HCT116 (cell line): ENCODE results near the gene GTF2F1. TPM values are rescaled to one million over a fixed set of nuclear protein-coding genes. Genes with fewer than 3 reads are reported as not detected.

ENCODE experiments used
- ATAC-seq: fragments of 200-7000 bp; cut with Tn5 transposase; 2 replicates; pipeline ENCODE4 v1.9.1; 2020; ENCODE audit warnings: mild to moderate bottlenecking, moderate library complexity
- BruUV-seq: library from RNA; stranded (reverse); fragments of 400-500 nt; replicated peaks from 2 replicates; lab custom pipeline; 2021; lab: Mats Ljungman, UMichigan
- CTCF ChIA-PET: fragments of 300-600 bp; sonication (Branson Sonifier 250); formaldehyde crosslinking; loops from one replicate; lab custom pipeline; 2021; ENCODE audit warnings: antibody characterized with exemption; lab: Charles Lee
- POLR2A ChIA-PET: fragments of 300-600, 350-600 bp; sonication (Branson Sonifier 250); formaldehyde crosslinking; loops from one replicate; lab custom pipeline; 2021; ENCODE audit warnings: antibody characterized with exemption; lab: Charles Lee
- RAD21 ChIA-PET, 2 experiments: fragments of 300-600 bp; sonication (Branson Sonifier 250); formaldehyde crosslinking; loops; one replicate each; lab custom pipeline; 2023; ENCODE audit warnings: low total read pairs in 2 of 2; ENCODE audit not compliant: uncharacterized antibody in 2 of 2, unreplicated experiment in 2 of 2, low non-redundant PET in 1 of 2; lab: Charles Lee
- DNase-seq: peaks from one replicate; pipeline ENCODE4 v3.0.0-alpha.2; 2010; ENCODE audit warnings: low read depth, low spot score
- H2AFZ ChIP-seq: fragments of 200-600 bp; shearing (Covaris generic), sonication (generic); 2 replicates; pipeline ENCODE4 v1.6.1; 2017; ENCODE audit warnings: low read depth, mixed run types, mixed read lengths, antibody characterized with exemption, low read length; ENCODE audit not compliant: poor library complexity, severe bottlenecking
- H3K27ac ChIP-seq: 2 replicates; pipeline ENCODE4 v1.5.1; 2012; ENCODE audit warnings: low read depth, low read length
- H3K27me3 ChIP-seq: fragments of 200-600 bp; sonication (generic); 2 replicates; pipeline ENCODE4 v1.6.1; 2016; ENCODE audit warnings: mixed run types, low read length, mixed read lengths; ENCODE audit not compliant: insufficient read depth
- H3K36me3 ChIP-seq, 2 experiments: fragments of 200-500 bp in 1 of 2; fragments of 200-600 bp in 1 of 2; sonication (Bioruptor generic) in 1 of 2; sonication (generic) in 1 of 2; 2 replicates each; pipeline versions ENCODE4 v1.5.1 to v1.6.1; 2014 to 2016; ENCODE audit warnings: low read length in 2 of 2, inconsistent platforms in 1 of 2, mixed read lengths in 1 of 2, mixed run types in 1 of 2; ENCODE audit not compliant: insufficient read depth in 2 of 2, control insufficient read depth in 1 of 2
- H3K4me1 ChIP-seq, 2 experiments: fragments of 200-600 bp in 1 of 2; sonication (generic) in 1 of 2; 2 replicates each; pipeline versions ENCODE4 v1.5.1 to v1.6.1; 2012 to 2017; ENCODE audit warnings: low read length in 2 of 2, inconsistent platforms in 1 of 2, mild to moderate bottlenecking in 1 of 2, mixed read lengths in 1 of 2, mixed run types in 1 of 2, moderate library complexity in 1 of 2; ENCODE audit not compliant: insufficient read depth in 2 of 2, control insufficient read depth in 1 of 2
- H3K4me2 ChIP-seq: fragments of 200-600 bp; sonication (generic); 2 replicates; pipeline ENCODE4 v1.6.1; 2017; ENCODE audit warnings: mixed run types, low read length, mixed read lengths
- H3K4me3 ChIP-seq, 2 experiments: fragments of 200-600 bp in 1 of 2; sonication (generic) in 1 of 2; replicated peaks in 1 of 2; 2 replicates each; pipeline ENCODE4 v1.5.1; 2011 to 2016; ENCODE audit warnings: low read length in 2 of 2, control low read depth in 1 of 2, low read depth in 1 of 2, mild to moderate bottlenecking in 1 of 2, mixed read lengths in 1 of 2, mixed run types in 1 of 2
- H3K79me2 ChIP-seq: fragments of 200-600 bp; sonication (generic); 2 replicates; pipeline ENCODE4 v1.6.1; 2017; ENCODE audit warnings: mild to moderate bottlenecking, mixed run types, low read length, moderate library complexity, mixed read lengths; ENCODE audit not compliant: insufficient read depth
- H3K9ac ChIP-seq: fragments of 200-600 bp; sonication (generic); 2 replicates; pipeline ENCODE4 v1.6.1; 2016; ENCODE audit warnings: low read length, mixed read lengths
- H3K9me2 ChIP-seq: fragments of 200-600 bp; sonication (generic), shearing (Covaris generic); 2 replicates; pipeline ENCODE4 v1.6.1; 2017; ENCODE audit warnings: mixed run types, mild to moderate bottlenecking, moderate library complexity; ENCODE audit not compliant: insufficient read depth
- H3K9me3 ChIP-seq, 2 experiments: fragments of 200-500 bp in 1 of 2; fragments of 200-600 bp in 1 of 2; sonication (Bioruptor generic) in 1 of 2; sonication (generic) in 1 of 2; 2 replicates each; pipeline ENCODE4 v1.6.1; 2014 to 2017; ENCODE audit warnings: low read length in 2 of 2, mixed read lengths in 2 of 2, inconsistent platforms in 1 of 2, low read depth in 1 of 2, mild to moderate bottlenecking in 1 of 2, mixed run types in 1 of 2, moderate library complexity in 1 of 2; ENCODE audit not compliant: control insufficient read depth in 1 of 2, insufficient read depth in 1 of 2
- H4K20me1 ChIP-seq: fragments of 200-600 bp; sonication (generic), shearing (Covaris generic); 2 replicates; pipeline ENCODE4 v1.6.1; 2017; ENCODE audit warnings: mixed run types, mild to moderate bottlenecking, moderate library complexity; ENCODE audit not compliant: insufficient read depth
- CBX3 ChIP-seq: IDR thresholded peaks from 2 replicates; pipeline ENCODE4 v1.6.1; 2012; ENCODE audit warnings: low read depth
- CEBPB ChIP-seq: IDR thresholded peaks from 2 replicates; pipeline ENCODE4 v1.6.1; 2012; ENCODE audit warnings: low read depth
- CTCF ChIP-seq, 3 experiments: fragments of 200-600 bp in 1 of 3; sonication (generic) in 1 of 3; IDR thresholded peaks in 2 of 3; conservative IDR thresholded peaks in 1 of 3; 2 replicates each; pipeline ENCODE4 v1.5.1; 2012 to 2017; ENCODE audit warnings: low read depth in 2 of 3, low read length in 2 of 3, antibody characterized with exemption in 1 of 3, borderline replicate concordance in 1 of 3, control low read depth in 1 of 3, mild to moderate bottlenecking in 1 of 3, mixed read lengths in 1 of 3, mixed run types in 1 of 3, moderate library complexity in 1 of 3; ENCODE audit not compliant: insufficient read depth in 1 of 3
- EGR1 ChIP-seq: IDR thresholded peaks from 2 replicates; pipeline ENCODE4 v1.6.1; 2012; ENCODE audit warnings: low read depth
- ELF1 ChIP-seq: IDR thresholded peaks from 2 replicates; pipeline ENCODE4 v1.6.1; 2012; ENCODE audit warnings: low read depth, borderline replicate concordance
- EZH2 ChIP-seq: fragments of 200-600 bp; sonication (generic); IDR thresholded peaks from 2 replicates; pipeline ENCODE4 v1.6.1; 2017; ENCODE audit warnings: antibody characterized with exemption, mixed run types
- FOSL1 ChIP-seq: IDR thresholded peaks from 2 replicates; pipeline ENCODE4 v1.6.1; 2012; ENCODE audit warnings: low read depth
- POLR2AphosphoS5 ChIP-seq: IDR thresholded peaks from 2 replicates; pipeline ENCODE4 v1.6.1; 2011; ENCODE audit warnings: mild to moderate bottlenecking, low read depth, low read length, moderate library complexity
- SIN3A ChIP-seq: IDR thresholded peaks from 2 replicates; pipeline ENCODE4 v1.6.1; 2012; ENCODE audit warnings: low read depth
- SRF ChIP-seq: IDR thresholded peaks from 2 replicates; pipeline ENCODE4 v1.6.1; 2012; ENCODE audit warnings: low read depth
- TCF7L2 ChIP-seq: IDR thresholded peaks from 2 replicates; pipeline ENCODE4 v1.7.0; 2011; ENCODE audit warnings: borderline replicate concordance, inconsistent platforms; ENCODE audit not compliant: insufficient read depth, insufficient read length; ENCODE audit errors: extremely low read depth
- YY1 ChIP-seq: IDR thresholded peaks from 2 replicates; pipeline ENCODE4 v1.6.1; 2011; ENCODE audit warnings: low read length, low read depth, moderate library complexity, mild to moderate bottlenecking; ENCODE audit not compliant: insufficient replicate concordance; ENCODE audit errors: extremely low read depth
- ZFX ChIP-seq: fragments of 450-650 bp; IDR thresholded peaks from 2 replicates; pipeline ENCODE4 v1.6.1; 2017
- ZNF274 ChIP-seq: fragments of 200-500 bp; sonication (Bioruptor generic); IDR thresholded peaks from 2 replicates; pipeline ENCODE4 v1.6.1; 2014; ENCODE audit warnings: mild to moderate bottlenecking, low read depth, low read length, inconsistent platforms
- intact Hi-C: fragments of 100-400 bp; cut with micrococcal nuclease; formaldehyde crosslinking; loops from 2 replicates; pipeline ENCODE4 v1.10.0; 2022
- total RNA-seq: library from RNA; stranded (reverse); gene quantifications from one replicate; pipeline ENCODE4 v1.2.1, GENCODE V29; 2021; ENCODE audit not compliant: unreplicated experiment

GTF2F1 gene
- total RNA-seq, 1 experiment from 2014 or later: 82.0 TPM

- no peak overlapping the region for H3K27ac ChIP-seq
- ChIA-PET RAD21 (no interaction called here), POLR2A (no interaction called here)
- H3K9me3 ChIP-seq: no peaks in the 10 kb centered on the region
- DNase-seq: no peak
- intact Hi-C loops: no loop called here
- H3K36me3 ChIP-seq: no peaks in the 10 kb centered on the region
- no peak overlapping the region for H2AFZ ChIP-seq
- H3K27me3 ChIP-seq: no peaks in the 10 kb centered on the region
- H3K79me2 ChIP-seq: no peaks in the 10 kb centered on the region
- TF ChIP-seq EZH2: no peak
- no peak for TF ChIP-seq YY1
- no peak for TF ChIP-seq POLR2AphosphoS5
- TF ChIP-seq TCF7L2: no peak
- TF ChIP-seq ZFX: no peak
- no peak for TF ChIP-seq CBX3
- TF ChIP-seq FOSL1: no peak
- no peak for TF ChIP-seq ELF1
- no peak for TF ChIP-seq SRF
- no peak for TF ChIP-seq ZNF274
- no peak for TF ChIP-seq CEBPB
- TF ChIP-seq, all 23 proteins: peak for 0
- H3K4me1 ChIP-seq: no peaks in the 10 kb centered on the region
- no peaks in the 10 kb centered on the region for H4K20me1 ChIP-seq
- CTCF ChIA-PET: no interaction called here
- ATAC-seq: no peak
- no peak overlapping the region for H3K4me2 ChIP-seq
- no peak overlapping the region for H3K4me3 ChIP-seq
- no TSS peak for BruUV-seq
- H3K9me2 ChIP-seq: no peaks in the 10 kb centered on the region
- no peak overlapping the region for H3K9ac ChIP-seq
Measured at GRCh38 chr19:6406401-6406800, 13.4 kb upstream of the GTF2F1 start.

DNA sequence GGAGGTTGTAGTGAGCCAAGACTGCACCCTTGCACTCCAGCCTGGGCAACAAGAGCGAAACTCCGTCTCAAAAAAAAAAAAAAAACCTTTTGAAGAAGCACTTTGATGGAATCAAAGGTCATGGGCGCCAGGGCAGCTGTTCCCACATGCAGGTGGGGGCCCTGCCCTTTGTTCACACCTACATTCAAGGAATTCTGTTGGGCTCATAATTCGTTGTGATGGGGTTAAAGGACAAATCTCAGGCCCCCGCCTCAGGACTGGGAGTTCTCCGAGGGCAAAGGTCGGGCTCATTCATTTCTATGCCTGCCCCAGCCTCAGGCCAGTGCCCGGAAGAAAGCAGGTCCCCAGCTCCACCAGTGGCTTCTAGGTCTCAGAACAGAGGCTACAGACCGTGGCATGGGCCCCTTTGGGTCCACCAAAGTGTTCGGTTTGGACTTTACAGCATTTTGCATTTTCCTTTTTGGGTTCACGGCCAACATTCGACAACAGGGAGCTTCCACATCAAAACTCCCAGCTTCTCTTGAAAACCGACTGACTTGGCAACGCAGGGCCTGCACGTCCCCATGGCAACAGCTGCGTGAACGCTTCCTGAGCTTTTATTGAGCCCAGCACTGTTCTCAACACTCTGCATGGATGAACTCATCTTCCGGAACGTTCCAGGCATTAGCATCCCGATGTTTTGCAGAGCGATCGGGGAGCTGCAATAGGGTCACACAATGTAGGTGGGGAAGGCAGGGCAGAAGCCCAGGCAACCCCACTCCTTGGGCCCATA is 10.1 kb upstream of the GTF2F1 start:
- no peaks in the 10 kb centered on the region for H3K27me3 ChIP-seq
- no peak for TF ChIP-seq YY1
- TF ChIP-seq ZNF274: no peak
- no peak for TF ChIP-seq CEBPB
- no peak for TF ChIP-seq CTCF (IDR thresholded peaks at IDR 0.05 in 2 of 3, conservative IDR thresholded peaks at IDR 0.05 in 1 of 3; ENCODE audit: borderline replicate concordance in 1 of 3, insufficient read depth in 1 of 3, low read depth in 2 of 3, low read length in 2 of 3)
- no peak for TF ChIP-seq SIN3A
- TF ChIP-seq TCF7L2: no peak
- no peak for TF ChIP-seq EGR1
- TF ChIP-seq SRF: no peak
- H3K79me2 ChIP-seq: no peaks in the 10 kb centered on the region
- ATAC-seq (no peak), DNase-seq (no peak)
- ChIA-PET RAD21 (no interaction called here), CTCF (no interaction called here), POLR2A (no interaction called here)
- H3K9me2 ChIP-seq: no peaks in the 10 kb centered on the region
- no peak overlapping the region for H3K4me2 ChIP-seq
- no TSS peak for BruUV-seq
- no peak overlapping the region for H3K27ac ChIP-seq
- H3K4me3 ChIP-seq: no peak overlapping the region
- H3K36me3 ChIP-seq: no peaks in the 10 kb centered on the region
- H3K4me1 ChIP-seq: no peaks in the 10 kb centered on the region
- H4K20me1 ChIP-seq: no peaks in the 10 kb centered on the region
- H2AFZ ChIP-seq: no peak overlapping the region
- H3K9me3 ChIP-seq: no peaks in the 10 kb centered on the region
- no peak overlapping the region for H3K9ac ChIP-seq
- intact Hi-C loops: no loop called here
